Progenitor cell of endocrine pancreas (in vitro differentiated cells): ENCODE measurements around the gene IFNA21. TPM values are rescaled to one million over a fixed set of nuclear protein-coding genes. Genes with fewer than 3 reads are reported as not detected.
"Not testable (repeated sequence)": the region's sequence is repeated elsewhere in the genome, so short reads cannot be mapped to it uniquely, and the experiment has no call there.

Experiments
- DNase-seq: peaks from one replicate; pipeline ENCODE4 v3.0.0; 2021; ENCODE audit warnings: low spot score; ENCODE audit not compliant: unreplicated experiment
- H3K27ac Mint-ChIP-seq: 2 replicates; pipeline ENCODE4 v1.8.0; 2021; ENCODE audit warnings: mild to moderate bottlenecking, moderate library complexity, mixed read lengths
- H3K27me3 Mint-ChIP-seq: 2 replicates; pipeline ENCODE4 v1.8.0; 2021; ENCODE audit warnings: mixed read lengths
- H3K36me3 Mint-ChIP-seq: 2 replicates; pipeline ENCODE4 v1.8.0; 2022; ENCODE audit warnings: mixed read lengths; ENCODE audit not compliant: insufficient read depth
- H3K4me1 Mint-ChIP-seq: 2 replicates; pipeline ENCODE4 v1.8.0; 2021; ENCODE audit warnings: low read depth, mixed read lengths
- H3K4me3 Mint-ChIP-seq: 2 replicates; pipeline ENCODE4 v1.8.0; 2021; ENCODE audit warnings: low read depth, mild to moderate bottlenecking, moderate library complexity, mixed read lengths
- H3K9me3 Mint-ChIP-seq: 2 replicates; pipeline ENCODE4 v1.8.0; 2021; ENCODE audit warnings: low read depth, mixed read lengths
- long read RNA-seq: library from polyadenylated mRNA; unstranded; transcript quantifications from one replicate; pipeline ENCODE4 v2.0.0, GENCODE V29; 2020
- total RNA-seq: library from RNA; stranded (reverse); gene quantifications from 2 replicates; pipeline ENCODE4 v1.2.1, GENCODE V29; 2021
- TF ChIP-seq, protein P1 (sequence below): fragments of 200-600 bp; sonication (generic); IDR thresholded peaks from one replicate; pipeline ENCODE4 v1.5.0; 2021; ENCODE audit warnings: antibody characterized with exemption, mild to moderate bottlenecking; ENCODE audit not compliant: unreplicated experiment

Gene IFNA21
- not detected in 2 replicates for total RNA-seq
- long read RNA-seq, result 0 reads

DNA sequence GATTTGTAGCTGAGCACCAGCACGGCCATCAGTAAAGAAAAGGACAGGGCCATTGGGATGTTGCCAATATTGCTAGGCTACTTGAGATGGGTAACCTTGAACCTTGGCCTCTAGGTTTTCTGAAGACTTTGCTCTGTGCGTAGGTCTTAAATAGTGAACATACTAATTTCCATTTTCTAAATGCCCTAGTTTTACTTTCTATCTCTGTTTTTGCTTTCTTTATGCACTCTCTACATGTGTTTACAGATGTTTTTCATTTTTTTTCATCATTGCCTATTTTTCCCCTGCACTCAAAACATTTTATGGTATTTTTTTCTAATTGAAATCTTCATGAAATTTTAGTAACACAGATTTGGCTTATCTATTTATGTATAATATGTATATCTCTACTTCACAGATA is at the start of gene IFNA21:
Gene IFNA21 (minus strand): TSS at position 101 of the 400 bp plus-strand sequence. CDS start 48 bp downstream, at position 53.
- H3K27me3 Mint-ChIP-seq, H3K27ac Mint-ChIP-seq, H3K4me3 Mint-ChIP-seq, H3K9me3 Mint-ChIP-seq, DNase-seq, H3K4me1 Mint-ChIP-seq, H3K36me3 Mint-ChIP-seq: not testable (repeated sequence)

DNA sequence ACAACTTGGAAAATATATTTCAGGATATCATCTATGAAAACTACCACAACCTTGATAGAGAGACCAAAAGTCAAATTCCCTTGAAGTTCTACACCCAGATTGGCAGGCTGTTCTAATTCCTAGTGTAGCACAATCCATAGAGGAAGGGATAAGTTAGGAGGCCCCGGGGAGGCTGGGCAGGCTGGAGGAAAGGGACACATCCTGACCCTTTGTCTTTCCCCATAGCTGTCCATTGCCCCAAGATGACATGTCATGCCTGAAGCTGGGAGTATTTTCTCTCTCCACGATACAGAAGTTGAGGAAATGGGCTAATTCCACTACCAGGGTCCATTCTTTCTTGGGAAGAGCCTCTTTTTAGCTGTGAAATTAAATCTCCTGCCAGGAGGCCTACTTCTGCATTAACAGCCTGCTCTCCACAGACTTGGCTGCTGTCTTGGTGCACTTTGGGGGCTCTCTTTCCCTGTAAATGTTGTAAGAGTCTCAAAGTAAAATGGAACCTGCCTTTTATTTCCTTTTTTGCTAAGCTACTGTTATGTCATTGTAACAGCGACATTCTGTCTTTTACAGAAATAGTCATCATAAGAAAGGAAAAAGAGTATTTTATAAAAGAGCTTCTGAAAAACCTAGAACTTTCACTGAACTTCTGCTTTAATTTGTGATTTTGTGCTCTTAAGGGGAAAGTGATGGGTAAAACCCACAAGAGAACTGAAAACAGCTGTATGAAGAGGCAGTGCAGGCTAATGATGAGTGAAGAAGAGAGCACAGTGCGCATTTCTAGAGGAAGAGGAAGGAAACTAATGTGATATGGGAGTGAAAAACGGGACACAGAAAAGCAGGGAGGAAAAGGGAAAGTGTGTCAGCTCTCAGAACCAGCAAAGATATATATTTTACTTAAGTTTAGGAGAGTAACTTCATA is 47.2 kb upstream of the IFNA21 start:
- not testable (repeated sequence) for H3K4me1 Mint-ChIP-seq, H3K9me3 Mint-ChIP-seq, H3K27ac Mint-ChIP-seq, DNase-seq, H3K4me3 Mint-ChIP-seq, H3K36me3 Mint-ChIP-seq
- peaks cover 12% of the 10 kb centered on the region for H3K27me3 Mint-ChIP-seq
- TF ChIP-seq, protein P1, sequence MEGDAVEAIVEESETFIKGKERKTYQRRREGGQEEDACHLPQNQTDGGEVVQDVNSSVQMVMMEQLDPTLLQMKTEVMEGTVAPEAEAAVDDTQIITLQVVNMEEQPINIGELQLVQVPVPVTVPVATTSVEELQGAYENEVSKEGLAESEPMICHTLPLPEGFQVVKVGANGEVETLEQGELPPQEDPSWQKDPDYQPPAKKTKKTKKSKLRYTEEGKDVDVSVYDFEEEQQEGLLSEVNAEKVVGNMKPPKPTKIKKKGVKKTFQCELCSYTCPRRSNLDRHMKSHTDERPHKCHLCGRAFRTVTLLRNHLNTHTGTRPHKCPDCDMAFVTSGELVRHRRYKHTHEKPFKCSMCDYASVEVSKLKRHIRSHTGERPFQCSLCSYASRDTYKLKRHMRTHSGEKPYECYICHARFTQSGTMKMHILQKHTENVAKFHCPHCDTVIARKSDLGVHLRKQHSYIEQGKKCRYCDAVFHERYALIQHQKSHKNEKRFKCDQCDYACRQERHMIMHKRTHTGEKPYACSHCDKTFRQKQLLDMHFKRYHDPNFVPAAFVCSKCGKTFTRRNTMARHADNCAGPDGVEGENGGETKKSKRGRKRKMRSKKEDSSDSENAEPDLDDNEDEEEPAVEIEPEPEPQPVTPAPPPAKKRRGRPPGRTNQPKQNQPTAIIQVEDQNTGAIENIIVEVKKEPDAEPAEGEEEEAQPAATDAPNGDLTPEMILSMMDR, result peak; percentile 49

DNA sequence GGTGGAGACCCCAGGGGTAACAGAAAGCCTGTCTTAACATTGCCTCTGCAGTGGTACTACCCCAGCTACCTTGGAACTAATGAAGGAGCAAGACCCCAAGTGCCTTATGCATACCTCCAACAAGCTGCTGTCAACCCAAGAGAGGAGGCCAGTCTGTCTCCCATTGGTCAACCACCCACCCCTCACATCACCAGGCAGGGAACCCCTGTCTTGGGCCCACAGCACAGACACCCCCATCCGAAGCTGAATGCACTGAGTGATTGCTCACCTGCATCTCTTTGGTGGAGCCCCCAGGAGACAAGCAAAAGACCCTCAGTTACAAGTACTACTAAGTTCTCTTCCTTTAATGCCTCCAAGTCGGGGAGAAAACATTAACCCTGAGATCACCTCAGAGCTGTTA is 45.7 kb upstream of the IFNA21 start:
- DNase-seq, H3K4me1 Mint-ChIP-seq, H3K27ac Mint-ChIP-seq, H3K9me3 Mint-ChIP-seq, H3K4me3 Mint-ChIP-seq, H3K36me3 Mint-ChIP-seq: not testable (repeated sequence)
- H3K27me3 Mint-ChIP-seq, result peaks cover 12% of the 10 kb centered on the region

DNA sequence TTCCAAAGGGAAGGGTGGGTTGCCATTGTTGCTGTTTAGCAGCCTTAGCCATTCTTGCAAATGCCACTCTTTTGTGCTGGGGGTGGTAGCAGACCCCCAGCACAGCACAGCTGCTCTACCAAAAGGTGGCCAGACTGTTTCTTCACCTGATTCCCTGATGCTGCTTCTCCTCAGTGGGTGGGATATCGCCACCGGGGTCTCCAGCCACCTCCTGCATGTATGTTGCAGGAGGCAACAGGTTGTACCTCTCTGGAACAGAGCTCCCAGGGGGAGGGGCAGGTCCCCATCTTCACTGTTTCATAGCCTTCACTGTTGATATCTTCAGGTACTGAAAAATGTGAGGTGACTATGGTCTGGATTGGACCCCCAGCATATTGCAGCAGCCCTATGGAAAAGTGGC is 44.3 kb upstream of the IFNA21 start:
- DNase-seq, H3K4me1 Mint-ChIP-seq, H3K9me3 Mint-ChIP-seq, H3K27ac Mint-ChIP-seq, H3K27me3 Mint-ChIP-seq, H3K36me3 Mint-ChIP-seq, H3K4me3 Mint-ChIP-seq: not testable (repeated sequence)

DNA sequence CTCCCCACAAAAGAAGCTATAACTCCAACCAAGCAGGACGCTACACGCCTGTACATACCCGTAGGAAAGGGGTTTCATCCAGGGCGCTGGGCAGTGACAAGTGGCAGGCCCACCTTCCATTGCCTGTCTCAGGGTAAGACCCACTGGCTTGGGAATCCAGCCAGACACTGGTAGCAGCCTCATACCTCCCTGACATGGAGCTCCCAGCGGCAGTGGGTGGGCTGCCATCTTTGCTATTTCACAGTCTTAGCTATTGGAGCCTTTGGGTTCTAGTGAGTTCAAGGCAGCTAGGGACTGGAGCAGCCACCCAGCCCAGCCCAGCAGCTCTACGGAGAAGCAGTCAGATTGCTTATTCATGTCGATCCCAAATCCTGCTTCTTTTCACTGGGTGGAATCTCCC is 43.9 kb upstream of the IFNA21 start:
- H3K27me3 Mint-ChIP-seq, result peaks cover 4% of the 10 kb centered on the region
- no peaks in the 10 kb centered on the region for H3K4me1 Mint-ChIP-seq
- TF ChIP-seq, protein P1, result no peak
- no peaks in the 10 kb centered on the region for H3K9me3 Mint-ChIP-seq
- no peak overlapping the region for H3K4me3 Mint-ChIP-seq
- H3K36me3 Mint-ChIP-seq, result no peaks in the 10 kb centered on the region
- H3K27ac Mint-ChIP-seq, result no peak overlapping the region
- DNase-seq, result no peak

DNA sequence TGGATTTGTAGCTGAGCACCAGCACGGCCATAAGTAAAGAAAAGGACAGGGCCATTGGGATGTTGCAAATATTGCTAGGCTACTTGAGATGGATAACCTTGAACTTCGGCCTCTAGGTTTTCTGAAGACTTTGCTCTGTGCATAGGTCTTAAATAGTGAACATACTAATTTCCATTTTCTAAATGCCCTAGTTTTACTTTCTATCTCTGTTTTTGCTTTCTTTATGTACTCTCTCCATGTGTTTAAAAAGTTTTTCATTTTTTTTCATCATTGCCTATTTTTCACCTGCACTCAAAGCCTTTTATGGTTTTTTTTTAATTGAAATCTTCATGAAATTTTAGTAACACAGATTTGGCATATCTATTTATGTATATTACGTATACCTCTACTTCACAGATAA is 40.6 kb upstream of the IFNA21 start, which contains the start of gene IFNA10:
Gene IFNA10 (minus strand): TSS at position 101 of the 400 bp plus-strand sequence. CDS start 46 bp downstream, at position 55.
- not testable (repeated sequence) for H3K27me3 Mint-ChIP-seq, H3K4me1 Mint-ChIP-seq, H3K9me3 Mint-ChIP-seq, DNase-seq, H3K27ac Mint-ChIP-seq, H3K36me3 Mint-ChIP-seq, H3K4me3 Mint-ChIP-seq

DNA sequence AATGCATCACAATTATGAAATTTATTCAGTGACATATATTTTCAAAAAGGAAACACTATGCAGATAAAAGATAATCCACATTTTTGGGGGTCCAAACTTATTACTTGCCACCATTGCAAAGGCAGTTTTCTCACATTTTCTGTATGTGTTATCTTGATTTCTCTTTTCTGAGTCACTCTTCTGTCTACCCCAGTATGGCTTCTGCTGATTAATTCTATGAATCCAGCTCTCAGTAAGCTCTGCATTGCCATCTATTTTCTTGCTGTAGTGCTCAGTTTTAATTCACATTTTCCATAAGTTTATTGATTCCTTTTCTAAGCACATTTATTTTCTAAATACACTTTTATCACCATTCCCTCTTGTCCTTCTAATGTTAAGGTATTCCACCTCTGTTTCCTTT is 38.7 kb upstream of the IFNA21 start:
- Mint-ChIP-seq H3K4me3 (no peak overlapping the region), H3K9me3 (peaks cover 6% of the 10 kb centered on the region), H3K4me1 (no peaks in the 10 kb centered on the region), H3K27me3 (peaks cover 22% of the 10 kb centered on the region), H3K36me3 (no peaks in the 10 kb centered on the region), H3K27ac (no peak overlapping the region)
- TF ChIP-seq, protein P1, result no peak
- DNase-seq, result no peak

DNA sequence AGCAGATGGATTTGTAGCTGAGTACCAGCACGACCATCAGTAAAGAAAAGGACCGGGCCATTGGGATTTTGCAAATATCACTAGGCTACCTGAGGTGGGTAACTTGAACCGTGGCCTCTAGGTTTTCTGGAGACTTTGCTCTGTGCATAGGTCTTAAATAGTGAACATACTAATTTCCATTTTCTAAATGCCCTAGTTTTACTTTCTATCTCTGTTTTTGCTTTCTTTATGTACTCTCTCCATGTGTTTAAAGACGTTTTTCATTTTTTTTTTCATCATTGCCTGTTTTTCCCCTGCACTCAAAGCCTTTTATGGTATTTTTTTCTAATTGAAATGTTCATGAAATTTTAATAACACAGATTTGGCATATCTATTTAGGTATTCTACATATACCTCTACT is 35.6 kb upstream of the IFNA21 start, which contains the start of gene IFNA7:
Gene IFNA7 (minus strand): TSS at position 101 of the 400 bp plus-strand sequence. CDS start 40 bp downstream, at position 61.
- H3K27ac Mint-ChIP-seq, DNase-seq, H3K9me3 Mint-ChIP-seq, H3K4me1 Mint-ChIP-seq, H3K4me3 Mint-ChIP-seq, H3K36me3 Mint-ChIP-seq: not testable (repeated sequence)
- H3K27me3 Mint-ChIP-seq, result peaks cover 24% of the 10 kb centered on the region
